Measurements from ENCODE around the gene IZUMO2. TPM values are rescaled to one million over a fixed set of nuclear protein-coding genes. Genes with fewer than 3 reads are reported as not detected.

Gene IZUMO2
- total and polyA plus RNA-seq, 10 of the 15 experiments (the other 5 are each of a cell fraction or from before 2014, with no cell fraction given), result not detected

- TF ChIP-seq, protein P1, sequence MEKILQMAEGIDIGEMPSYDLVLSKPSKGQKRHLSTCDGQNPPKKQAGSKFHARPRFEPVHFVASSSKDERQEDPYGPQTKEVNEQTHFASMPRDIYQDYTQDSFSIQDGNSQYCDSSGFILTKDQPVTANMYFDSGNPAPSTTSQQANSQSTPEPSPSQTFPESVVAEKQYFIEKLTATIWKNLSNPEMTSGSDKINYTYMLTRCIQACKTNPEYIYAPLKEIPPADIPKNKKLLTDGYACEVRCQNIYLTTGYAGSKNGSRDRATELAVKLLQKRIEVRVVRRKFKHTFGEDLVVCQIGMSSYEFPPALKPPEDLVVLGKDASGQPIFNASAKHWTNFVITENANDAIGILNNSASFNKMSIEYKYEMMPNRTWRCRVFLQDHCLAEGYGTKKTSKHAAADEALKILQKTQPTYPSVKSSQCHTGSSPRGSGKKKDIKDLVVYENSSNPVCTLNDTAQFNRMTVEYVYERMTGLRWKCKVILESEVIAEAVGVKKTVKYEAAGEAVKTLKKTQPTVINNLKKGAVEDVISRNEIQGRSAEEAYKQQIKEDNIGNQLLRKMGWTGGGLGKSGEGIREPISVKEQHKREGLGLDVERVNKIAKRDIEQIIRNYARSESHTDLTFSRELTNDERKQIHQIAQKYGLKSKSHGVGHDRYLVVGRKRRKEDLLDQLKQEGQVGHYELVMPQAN (conservative IDR thresholded peaks at IDR 0.05), result no peak
- TF ChIP-seq SREBF2 (IDR thresholded peaks at IDR 0.05; ENCODE audit: low read length), result no peak
- no peak for TF ChIP-seq SRF (IDR thresholded peaks at IDR 0.05; ENCODE audit: low read depth in 2 of 2, low read length in 2 of 2)
- TF ChIP-seq FOXM1 (IDR thresholded peaks at IDR 0.05; ENCODE audit: low read depth, low read length), result no peak
- TF ChIP-seq ZNF207 (IDR thresholded peaks at IDR 0.05; ENCODE audit: borderline replicate concordance), result no peak
- no peak for TF ChIP-seq ZNF687 (IDR thresholded peaks at IDR 0.05)
- no peak for TF ChIP-seq NFXL1 (IDR thresholded peaks at IDR 0.05; ENCODE audit: borderline replicate concordance)
- no peak for TF ChIP-seq KAT2A (conservative IDR thresholded peaks at IDR 0.05; ENCODE audit: control insufficient read depth, low read depth, low read length)
- no peak for TF ChIP-seq RCOR1 (conservative IDR thresholded peaks at IDR 0.05; ENCODE audit: low read depth, low read length)
- TF ChIP-seq, protein P2, sequence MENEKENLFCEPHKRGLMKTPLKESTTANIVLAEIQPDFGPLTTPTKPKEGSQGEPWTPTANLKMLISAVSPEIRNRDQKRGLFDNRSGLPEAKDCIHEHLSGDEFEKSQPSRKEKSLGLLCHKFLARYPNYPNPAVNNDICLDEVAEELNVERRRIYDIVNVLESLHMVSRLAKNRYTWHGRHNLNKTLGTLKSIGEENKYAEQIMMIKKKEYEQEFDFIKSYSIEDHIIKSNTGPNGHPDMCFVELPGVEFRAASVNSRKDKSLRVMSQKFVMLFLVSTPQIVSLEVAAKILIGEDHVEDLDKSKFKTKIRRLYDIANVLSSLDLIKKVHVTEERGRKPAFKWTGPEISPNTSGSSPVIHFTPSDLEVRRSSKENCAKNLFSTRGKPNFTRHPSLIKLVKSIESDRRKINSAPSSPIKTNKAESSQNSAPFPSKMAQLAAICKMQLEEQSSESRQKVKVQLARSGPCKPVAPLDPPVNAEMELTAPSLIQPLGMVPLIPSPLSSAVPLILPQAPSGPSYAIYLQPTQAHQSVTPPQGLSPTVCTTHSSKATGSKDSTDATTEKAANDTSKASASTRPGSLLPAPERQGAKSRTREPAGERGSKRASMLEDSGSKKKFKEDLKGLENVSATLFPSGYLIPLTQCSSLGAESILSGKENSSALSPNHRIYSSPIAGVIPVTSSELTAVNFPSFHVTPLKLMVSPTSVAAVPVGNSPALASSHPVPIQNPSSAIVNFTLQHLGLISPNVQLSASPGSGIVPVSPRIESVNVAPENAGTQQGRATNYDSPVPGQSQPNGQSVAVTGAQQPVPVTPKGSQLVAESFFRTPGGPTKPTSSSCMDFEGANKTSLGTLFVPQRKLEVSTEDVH (IDR thresholded peaks at IDR 0.05; ENCODE audit: low read depth, partially characterized antibody), result peak; percentile 40
- TF ChIP-seq RB1 (IDR thresholded peaks at IDR 0.05; ENCODE audit: borderline replicate concordance), result no peak
- TF ChIP-seq BCLAF1 (IDR thresholded peaks at IDR 0.05), result no peak
- TF ChIP-seq PBX3 (IDR thresholded peaks at IDR 0.05; ENCODE audit: insufficient replicate concordance, low read depth, low read length), result no peak
- TF ChIP-seq HDAC6 (IDR thresholded peaks at IDR 0.05; ENCODE audit: unreplicated experiment), result no peak
- no peak for TF ChIP-seq RFX5 (IDR thresholded peaks at IDR 0.05; ENCODE audit: low read depth, low read length)
These were observed 15.9 kb upstream of the IZUMO2 start (continued) for GRCh38 chr19:50178859-50179537.

All from GM12878 (cell line).